Measurements from ENCODE around the gene ANKS1B.

ANKS1B gene

DNA sequence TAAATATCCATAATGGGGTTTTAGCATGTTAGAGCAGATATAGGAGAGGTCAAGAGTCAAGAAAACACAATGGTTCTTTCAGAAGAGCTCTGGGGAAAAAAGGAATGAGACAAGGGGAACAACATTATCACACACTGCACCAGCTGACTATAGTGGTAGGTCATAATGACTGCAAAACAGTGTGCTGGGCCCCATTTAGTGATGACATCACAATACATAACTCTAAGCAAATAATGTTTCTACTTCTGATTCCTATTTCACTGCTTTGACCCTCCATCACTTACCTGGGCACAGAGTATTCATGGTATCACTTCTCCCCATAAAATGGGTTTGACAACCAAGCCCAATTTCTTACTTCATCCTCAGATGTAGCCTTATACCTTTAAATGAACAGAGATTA is 275.1 kb downstream of the ANKS1B start:
- no peak for TF ChIP-seq CEBPB (IDR thresholded peaks at IDR 0.05)
- TF ChIP-seq, protein P1, sequence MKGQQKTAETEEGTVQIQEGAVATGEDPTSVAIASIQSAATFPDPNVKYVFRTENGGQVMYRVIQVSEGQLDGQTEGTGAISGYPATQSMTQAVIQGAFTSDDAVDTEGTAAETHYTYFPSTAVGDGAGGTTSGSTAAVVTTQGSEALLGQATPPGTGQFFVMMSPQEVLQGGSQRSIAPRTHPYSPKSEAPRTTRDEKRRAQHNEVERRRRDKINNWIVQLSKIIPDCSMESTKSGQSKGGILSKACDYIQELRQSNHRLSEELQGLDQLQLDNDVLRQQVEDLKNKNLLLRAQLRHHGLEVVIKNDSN (IDR thresholded peaks at IDR 0.05): no peak
- no peak for TF ChIP-seq EGR1 (IDR thresholded peaks at IDR 0.05)
- TF ChIP-seq, protein P2, sequence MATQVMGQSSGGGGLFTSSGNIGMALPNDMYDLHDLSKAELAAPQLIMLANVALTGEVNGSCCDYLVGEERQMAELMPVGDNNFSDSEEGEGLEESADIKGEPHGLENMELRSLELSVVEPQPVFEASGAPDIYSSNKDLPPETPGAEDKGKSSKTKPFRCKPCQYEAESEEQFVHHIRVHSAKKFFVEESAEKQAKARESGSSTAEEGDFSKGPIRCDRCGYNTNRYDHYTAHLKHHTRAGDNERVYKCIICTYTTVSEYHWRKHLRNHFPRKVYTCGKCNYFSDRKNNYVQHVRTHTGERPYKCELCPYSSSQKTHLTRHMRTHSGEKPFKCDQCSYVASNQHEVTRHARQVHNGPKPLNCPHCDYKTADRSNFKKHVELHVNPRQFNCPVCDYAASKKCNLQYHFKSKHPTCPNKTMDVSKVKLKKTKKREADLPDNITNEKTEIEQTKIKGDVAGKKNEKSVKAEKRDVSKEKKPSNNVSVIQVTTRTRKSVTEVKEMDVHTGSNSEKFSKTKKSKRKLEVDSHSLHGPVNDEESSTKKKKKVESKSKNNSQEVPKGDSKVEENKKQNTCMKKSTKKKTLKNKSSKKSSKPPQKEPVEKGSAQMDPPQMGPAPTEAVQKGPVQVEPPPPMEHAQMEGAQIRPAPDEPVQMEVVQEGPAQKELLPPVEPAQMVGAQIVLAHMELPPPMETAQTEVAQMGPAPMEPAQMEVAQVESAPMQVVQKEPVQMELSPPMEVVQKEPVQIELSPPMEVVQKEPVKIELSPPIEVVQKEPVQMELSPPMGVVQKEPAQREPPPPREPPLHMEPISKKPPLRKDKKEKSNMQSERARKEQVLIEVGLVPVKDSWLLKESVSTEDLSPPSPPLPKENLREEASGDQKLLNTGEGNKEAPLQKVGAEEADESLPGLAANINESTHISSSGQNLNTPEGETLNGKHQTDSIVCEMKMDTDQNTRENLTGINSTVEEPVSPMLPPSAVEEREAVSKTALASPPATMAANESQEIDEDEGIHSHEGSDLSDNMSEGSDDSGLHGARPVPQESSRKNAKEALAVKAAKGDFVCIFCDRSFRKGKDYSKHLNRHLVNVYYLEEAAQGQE (IDR thresholded peaks at IDR 0.05; ENCODE audit: low read depth): no peak
- TF ChIP-seq FOXM1 (IDR thresholded peaks at IDR 0.05; ENCODE audit: borderline replicate concordance, low read depth): no peak
- TF ChIP-seq TAF1 (IDR thresholded peaks at IDR 0.05; ENCODE audit: low read depth): no peak

DNA sequence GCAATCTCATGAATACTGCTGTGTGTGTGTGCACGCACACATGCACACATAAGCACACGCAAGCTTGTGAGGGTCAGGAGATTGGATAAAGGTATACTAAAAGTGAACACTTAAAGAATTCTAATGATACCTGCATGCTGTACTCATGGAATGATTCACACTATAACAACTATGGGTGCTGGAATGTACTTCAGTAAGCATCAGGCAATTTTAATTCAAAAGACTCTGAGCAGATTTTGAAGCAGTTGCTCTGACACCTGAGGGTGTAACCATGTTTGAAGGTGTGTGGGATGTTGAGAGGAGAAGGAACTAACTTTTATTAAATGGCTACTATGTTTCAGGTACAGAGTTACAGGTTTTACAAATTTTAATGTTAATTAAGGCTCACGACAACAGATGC is 275.6 kb downstream of the ANKS1B start:
- TF ChIP-seq EP300 (IDR thresholded peaks at IDR 0.05; ENCODE audit: borderline replicate concordance) (no peak), YY1 (IDR thresholded peaks at IDR 0.05; ENCODE audit: low read depth) (no peak), CREB1 (IDR thresholded peaks at IDR 0.05; ENCODE audit: low read depth) (no peak), TCF12 (IDR thresholded peaks at IDR 0.05; ENCODE audit: low read depth) (no peak), TAF1 (IDR thresholded peaks at IDR 0.05; ENCODE audit: low read depth) (no peak), CEBPB (IDR thresholded peaks at IDR 0.05) (no peak), ZBTB7A (IDR thresholded peaks at IDR 0.05; ENCODE audit: low read depth) (no peak), TEAD4 (IDR thresholded peaks at IDR 0.05) (no peak), EGR1 (IDR thresholded peaks at IDR 0.05) (no peak), NFIC (IDR thresholded peaks at IDR 0.05) (no peak), MAX (IDR thresholded peaks at IDR 0.05) (no peak), FOXM1 (IDR thresholded peaks at IDR 0.05; ENCODE audit: borderline replicate concordance, low read depth) (no peak)
- TF ChIP-seq, protein P2 (IDR thresholded peaks at IDR 0.05; ENCODE audit: low read depth): no peak
- TF ChIP-seq, protein P1 (IDR thresholded peaks at IDR 0.05): no peak

DNA sequence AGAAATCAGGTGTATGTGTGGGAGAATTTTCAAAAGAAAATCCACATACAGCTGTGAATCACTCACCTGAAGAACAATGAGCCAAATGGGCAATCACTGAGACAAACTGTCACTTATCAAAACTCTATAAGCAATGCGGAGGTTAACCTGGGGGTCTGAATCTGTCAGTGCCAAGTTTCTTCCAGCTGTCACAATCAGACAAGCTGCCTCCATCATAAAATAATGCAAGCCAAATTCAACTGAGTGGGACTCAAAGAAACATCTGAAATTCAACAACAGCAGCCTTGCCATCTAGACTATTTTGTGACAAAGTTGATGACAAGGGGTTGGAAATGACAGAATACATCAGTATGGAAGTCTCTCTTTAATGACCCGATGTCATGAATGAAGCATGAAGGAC is 276.9 kb downstream of the ANKS1B start:
- TF ChIP-seq, protein P1 (IDR thresholded peaks at IDR 0.05): no peak
- TF ChIP-seq TCF12 (IDR thresholded peaks at IDR 0.05; ENCODE audit: low read depth): no peak
- TF ChIP-seq ZBTB7A (IDR thresholded peaks at IDR 0.05; ENCODE audit: low read depth): no peak
- no peak for TF ChIP-seq RAD21 (IDR thresholded peaks at IDR 0.05; ENCODE audit: low read depth)
- TF ChIP-seq, protein P2 (IDR thresholded peaks at IDR 0.05; ENCODE audit: low read depth): no peak
- TF ChIP-seq TEAD4 (IDR thresholded peaks at IDR 0.05): no peak
- TF ChIP-seq MAX (IDR thresholded peaks at IDR 0.05): no peak
- TF ChIP-seq NFIC (IDR thresholded peaks at IDR 0.05): no peak
- no peak for TF ChIP-seq EGR1 (IDR thresholded peaks at IDR 0.05)
- no peak for TF ChIP-seq CEBPB (IDR thresholded peaks at IDR 0.05)
- TF ChIP-seq TAF1 (IDR thresholded peaks at IDR 0.05; ENCODE audit: low read depth): no peak
- TF ChIP-seq EP300 (IDR thresholded peaks at IDR 0.05; ENCODE audit: borderline replicate concordance): no peak
- no peak for TF ChIP-seq FOXM1 (IDR thresholded peaks at IDR 0.05; ENCODE audit: borderline replicate concordance, low read depth)
- no peak for TF ChIP-seq YY1 (IDR thresholded peaks at IDR 0.05; ENCODE audit: low read depth)

GRCh38 chr12:99706736-99707473 is 277.8 kb downstream of the ANKS1B start:
- TF ChIP-seq TCF12 (IDR thresholded peaks at IDR 0.05; ENCODE audit: low read depth) (no peak), CEBPB (IDR thresholded peaks at IDR 0.05) (0 out of 2 replicates have a peak, but pooled peaks have one; percentile 32), EP300 (IDR thresholded peaks at IDR 0.05; ENCODE audit: borderline replicate concordance) (no peak), ZBTB7A (IDR thresholded peaks at IDR 0.05; ENCODE audit: low read depth) (no peak)
